Omental fat pad (tissue), 4 donors: Measurements from ENCODE around the gene ABCB11. TPM values are rescaled to one million over a fixed set of nuclear protein-coding genes. Genes with fewer than 3 reads are reported as not detected.
"Not testable (repeated sequence)": the region's sequence is repeated elsewhere in the genome, so short reads cannot be mapped to it uniquely, and the experiment has no call there.

Experiments used
- ATAC-seq: fragments of 150-250 bp; one replicate; pipeline ENCODE4 v1.9.1; 2016; ENCODE audit warnings: mild to moderate bottlenecking, moderate library complexity; ENCODE audit not compliant: low FRiP score
- DNase-seq: peaks from one replicate; pipeline ENCODE4 v3.0.0-alpha.2; 2019; ENCODE audit warnings: low spot score
- CTCF ChIP-seq, 3 donors: fragments of 450-650 bp; IDR thresholded peaks; one replicate each; pipeline ENCODE4 v1.5.1; 2016 to 2017; ENCODE audit warnings: antibody characterized with exemption in 3 of 3, mild to moderate bottlenecking in 3 of 3, moderate library complexity in 2 of 3
- total RNA-seq, 4 donors: library from RNA; depleted of rRNA; stranded (reverse); fragments of >200 nt; gene quantifications; one replicate each; pipeline ENCODE4 v1.1.0, GENCODE V29; 2016

Gene ABCB11
- total RNA-seq, 4 donors from 2014 or later: 0.24 to 1.2 (median 0.66) TPM

GRCh38 chr2:168895771-168896170 lies 135.4 kb downstream of the ABCB11 start:
- no peak for DNase-seq
- ATAC-seq: no peak
- TF ChIP-seq CTCF (IDR thresholded peaks at IDR 0.05): no peak

- DNase-seq (no peak), ATAC-seq (no peak)
- TF ChIP-seq CTCF (IDR thresholded peaks at IDR 0.05): no peak
Measured at GRCh38 chr2:168894720-168895119, 136.4 kb downstream of the ABCB11 start.

GRCh38 chr2:168894101-168894500 lies 137.0 kb downstream of the ABCB11 start:
- ATAC-seq: no peak
- no peak for TF ChIP-seq CTCF (IDR thresholded peaks at IDR 0.05)
- no peak for DNase-seq

GRCh38 chr2:168892327-168892726 lies 138.8 kb downstream of the ABCB11 start:
- no peak for TF ChIP-seq CTCF (IDR thresholded peaks at IDR 0.05)
- DNase-seq: no peak
- no peak for ATAC-seq

- TF ChIP-seq CTCF (IDR thresholded peaks at IDR 0.05): no peak
- peak; percentile 64 for DNase-seq
- peak; percentile 93 for ATAC-seq
Measured at GRCh38 chr2:168890006-168890782, 140.9 kb downstream of the ABCB11 start, which contains the start of gene SPC25. Gene SPC25, minus strand, starts transcription at chr2:168890430. Its CDS starts 911 bp downstream, at chr2:168889519.

GRCh38 chr2:168889635-168890005 lies 141.5 kb downstream of the ABCB11 start:
- TF ChIP-seq CTCF (IDR thresholded peaks at IDR 0.05): no peak
- DNase-seq: no peak
- ATAC-seq: no peak

GRCh38 chr2:168884975-168885374 lies 146.1 kb downstream of the ABCB11 start:
- ATAC-seq: no peak
- TF ChIP-seq CTCF (IDR thresholded peaks at IDR 0.05): no peak
- no peak for DNase-seq

GRCh38 chr2:168882163-168882562 lies 149.0 kb downstream of the ABCB11 start:
- not testable (repeated sequence) for ATAC-seq, DNase-seq
